Mucosa of rectum (tissue), 2 donors: Measurements from ENCODE around the gene OSBPL5.

ENCODE experiments used
- H3K27ac ChIP-seq, 2 donors: one replicate each; pipeline ENCODE4 v1.7.0; 2013; ENCODE audit warnings: inconsistent platforms in 2 of 2, low read depth in 2 of 2, low read length in 2 of 2
- H3K27me3 ChIP-seq, 2 donors: one replicate each; pipeline ENCODE4 v1.7.0; 2013; ENCODE audit warnings: low read length in 2 of 2; ENCODE audit not compliant: control insufficient read depth in 2 of 2, insufficient read depth in 2 of 2
- H3K36me3 ChIP-seq, 2 donors: one replicate each; pipeline ENCODE4 v1.7.0; 2013; ENCODE audit warnings: low read length in 2 of 2; ENCODE audit not compliant: control insufficient read depth in 2 of 2, insufficient read depth in 2 of 2
- H3K4me1 ChIP-seq, 2 donors: one replicate each; pipeline ENCODE4 v1.7.0; 2013; ENCODE audit warnings: low read length in 2 of 2, mild to moderate bottlenecking in 1 of 2; ENCODE audit not compliant: control insufficient read depth in 2 of 2, insufficient read depth in 2 of 2
- H3K4me3 ChIP-seq, 2 donors: one replicate each; pipeline ENCODE4 v1.7.0; 2013; ENCODE audit warnings: low read length in 2 of 2
- H3K9ac ChIP-seq, 2 donors: one replicate each; pipeline ENCODE4 v1.7.0; 2013; ENCODE audit warnings: low read length in 2 of 2, low read depth in 1 of 2, mild to moderate bottlenecking in 1 of 2
- H3K9me3 ChIP-seq, 2 donors: one replicate each; pipeline ENCODE4 v1.7.0; 2013; ENCODE audit warnings: low read length in 2 of 2; ENCODE audit not compliant: control insufficient read depth in 2 of 2
- donor health status: healthy.
- donor health status: Normal muscosa, but diverticular disease.

OSBPL5 gene

GRCh38 chr11:3139481-3140290, 25.4 kb downstream of the OSBPL5 start:
- no peaks in the 10 kb centered on the region for H3K27me3 ChIP-seq
- peaks cover 3 to 10% of the 10 kb centered on the region in 2 donors for H3K4me1 ChIP-seq
- H3K4me3 ChIP-seq, result no peak overlapping the region
- H3K9ac ChIP-seq, result no peak overlapping the region
- peaks cover 0 to 3% of the 10 kb centered on the region in 2 donors for H3K36me3 ChIP-seq
- H3K9me3 ChIP-seq, result no peaks in the 10 kb centered on the region
- no peak overlapping the region for H3K27ac ChIP-seq

GRCh38 chr11:3139086-3139440, 26.0 kb downstream of the OSBPL5 start:
- no peak overlapping the region for H3K4me3 ChIP-seq
- H3K9ac ChIP-seq, result no peak overlapping the region
- peaks cover 3 to 10% of the 10 kb centered on the region in 2 donors for H3K4me1 ChIP-seq
- H3K9me3 ChIP-seq, result no peaks in the 10 kb centered on the region
- H3K36me3 ChIP-seq, result peaks cover 0 to 3% of the 10 kb centered on the region in 2 donors
- no peak overlapping the region for H3K27ac ChIP-seq
- no peaks in the 10 kb centered on the region for H3K27me3 ChIP-seq

GRCh38 chr11:3138178-3139085, 26.7 kb downstream of the OSBPL5 start:
- no peak overlapping the region for H3K27ac ChIP-seq
- no peak overlapping the region for H3K9ac ChIP-seq
- no peaks in the 10 kb centered on the region for H3K9me3 ChIP-seq
- no peak overlapping the region for H3K4me3 ChIP-seq
- H3K27me3 ChIP-seq, result no peaks in the 10 kb centered on the region
- peaks cover 0 to 2% of the 10 kb centered on the region in 2 donors for H3K36me3 ChIP-seq
- peaks cover 3 to 10% of the 10 kb centered on the region in 2 donors for H3K4me1 ChIP-seq

GRCh38 chr11:3137486-3138177, 27.5 kb downstream of the OSBPL5 start:
- no peaks in the 10 kb centered on the region for H3K36me3 ChIP-seq
- no peak overlapping the region for H3K4me3 ChIP-seq
- H3K27me3 ChIP-seq, result no peaks in the 10 kb centered on the region
- no peak overlapping the region for H3K9ac ChIP-seq
- no peak overlapping the region for H3K27ac ChIP-seq
- peaks cover 3 to 10% of the 10 kb centered on the region in 2 donors for H3K4me1 ChIP-seq
- H3K9me3 ChIP-seq, result no peaks in the 10 kb centered on the region

- H3K4me1 ChIP-seq, result peaks cover 3 to 10% of the 10 kb centered on the region in 2 donors
Measured at GRCh38 chr11:3136546-3137455, 28.3 kb downstream of the OSBPL5 start.

GRCh38 chr11:3135481-3136440, 29.3 kb downstream of the OSBPL5 start:
- H3K4me1 ChIP-seq, result peaks cover 3 to 10% of the 10 kb centered on the region in 2 donors
- H3K9ac ChIP-seq, result no peak overlapping the region
- H3K4me3 ChIP-seq, result no peak overlapping the region
- no peaks in the 10 kb centered on the region for H3K36me3 ChIP-seq
- no peaks in the 10 kb centered on the region for H3K27me3 ChIP-seq
- H3K9me3 ChIP-seq, result no peaks in the 10 kb centered on the region
- H3K27ac ChIP-seq, result no peak overlapping the region

More at GRCh38 chr11:3136546-3137455, 28.3 kb downstream of the OSBPL5 start:
- Histone ChIP-seq H3K4me3 (no peak overlapping the region), H3K9me3 (no peaks in the 10 kb centered on the region), H3K36me3 (no peaks in the 10 kb centered on the region), H3K9ac (no peak overlapping the region), H3K27ac (no peak overlapping the region), H3K27me3 (no peaks in the 10 kb centered on the region)

GRCh38 chr11:3134651-3135480, 30.2 kb downstream of the OSBPL5 start:
- Histone ChIP-seq H3K9me3 (no peaks in the 10 kb centered on the region), H3K4me1 (peaks cover 3 to 10% of the 10 kb centered on the region in 2 donors), H3K4me3 (no peak overlapping the region), H3K27ac (no peak overlapping the region), H3K27me3 (no peaks in the 10 kb centered on the region), H3K36me3 (no peaks in the 10 kb centered on the region), H3K9ac (no peak overlapping the region)

GRCh38 chr11:3134218-3134621, 30.9 kb downstream of the OSBPL5 start:
- Histone ChIP-seq H3K4me3 (no peak overlapping the region), H3K4me1 (peaks cover 3 to 9% of the 10 kb centered on the region in 2 donors), H3K36me3 (no peaks in the 10 kb centered on the region), H3K27ac (no peak overlapping the region), H3K9ac (no peak overlapping the region), H3K27me3 (no peaks in the 10 kb centered on the region), H3K9me3 (no peaks in the 10 kb centered on the region)
